DOHH2 (cell line): Measurements from ENCODE around the gene CYRIA.

Experiments used
- H3F3A ChIP-seq: fragments of 200-600 bp; sonication (generic), shearing (Covaris generic); 2 replicates; pipeline ENCODE4 v1.6.0; 2016; ENCODE audit warnings: antibody characterized with exemption, mild to moderate bottlenecking; ENCODE audit not compliant: control insufficient read depth, insufficient read depth
- H3K27ac ChIP-seq: fragments of 200-600 bp; sonication (generic); 2 replicates; pipeline ENCODE4 v1.5.1; 2014; ENCODE audit warnings: low read depth, mild to moderate bottlenecking, low read length, moderate library complexity
- H3K27me3 ChIP-seq: fragments of 200-600 bp; sonication (generic); 2 replicates; pipeline ENCODE4 v1.6.1; 2014; ENCODE audit warnings: mild to moderate bottlenecking, low read length, mixed read lengths; ENCODE audit not compliant: control insufficient read depth
- H3K36me3 ChIP-seq: fragments of 200-600 bp; sonication (generic); 2 replicates; pipeline ENCODE4 v1.6.1; 2014; ENCODE audit warnings: mild to moderate bottlenecking, low read length, moderate library complexity, mixed read lengths; ENCODE audit not compliant: control insufficient read depth
- H3K4me1 ChIP-seq: fragments of 200-600 bp; sonication (generic); 2 replicates; pipeline ENCODE4 v1.6.1; 2014; ENCODE audit warnings: mild to moderate bottlenecking, low read length, mixed read lengths; ENCODE audit not compliant: control insufficient read depth
- H3K4me2 ChIP-seq: fragments of 200-600 bp; sonication (generic); 2 replicates; pipeline ENCODE4 v1.6.0; 2014; ENCODE audit warnings: mild to moderate bottlenecking, low read length, moderate library complexity
- H3K4me3 ChIP-seq: fragments of 200-600 bp; sonication (generic); 2 replicates; pipeline ENCODE4 v1.5.1; 2014; ENCODE audit warnings: mild to moderate bottlenecking, low read length, mixed read lengths
- H3K79me2 ChIP-seq: fragments of 200-600 bp; sonication (generic); 2 replicates; pipeline ENCODE4 v1.6.1; 2014; ENCODE audit warnings: mild to moderate bottlenecking, low read length, mixed read lengths; ENCODE audit not compliant: control insufficient read depth
- H3K9me2 ChIP-seq: fragments of 200-600 bp; sonication (generic); replicated peaks from 2 replicates; pipeline ENCODE4 v1.6.1; 2014; ENCODE audit warnings: mild to moderate bottlenecking, low read length, mixed read lengths; ENCODE audit not compliant: control insufficient read depth
- H3K9me3 ChIP-seq: fragments of 200-600 bp; sonication (generic); 2 replicates; pipeline ENCODE4 v1.6.1; 2014; ENCODE audit warnings: antibody characterized with exemption, low read length, mixed read lengths; ENCODE audit not compliant: control insufficient read depth, insufficient read depth
- H4K20me1 ChIP-seq: fragments of 200-600 bp; sonication (generic); 2 replicates; pipeline ENCODE4 v1.6.0; 2014; ENCODE audit warnings: low read depth, mild to moderate bottlenecking, antibody characterized with exemption, low read length, moderate library complexity; ENCODE audit not compliant: control insufficient read depth, insufficient read depth
- CTCF ChIP-seq: fragments of 200-600 bp; sonication (generic); IDR thresholded peaks from one replicate; pipeline ENCODE4 v1.5.1; 2014; ENCODE audit warnings: antibody characterized with exemption, mild to moderate bottlenecking, low read depth, low read length; ENCODE audit not compliant: poor library complexity, severe bottlenecking
- EZH2phosphoT487 ChIP-seq: fragments of 200-600 bp; sonication (generic); IDR thresholded peaks from 2 replicates; pipeline ENCODE4 v1.6.1; 2017; ENCODE audit warnings: borderline replicate concordance, mild to moderate bottlenecking, antibody characterized with exemption, low read length, moderate library complexity, mixed read lengths

CYRIA gene

GRCh38 chr2:16641509-16641908 is 24.1 kb downstream of the CYRIA start:
- H3K4me1 ChIP-seq: peaks cover 64% of the 10 kb centered on the region

GRCh38 chr2:16640867-16641266 is 24.8 kb downstream of the CYRIA start:
- TF ChIP-seq EZH2phosphoT487 (no peak), CTCF (no peak)
- Histone ChIP-seq H3K27me3 (no peaks in the 10 kb centered on the region), H3K4me2 (peak overlapping the region; percentile 1; the same call in 1 of the 2 replicates), H3K27ac (no peak overlapping the region), H3F3A (peaks cover 3% of the 10 kb centered on the region; the same call in 1 of the 2 replicates), H4K20me1 (no peaks in the 10 kb centered on the region), H3K79me2 (peaks cover 15% of the 10 kb centered on the region), H3K9me2 (no peaks in the 10 kb centered on the region), H3K9me3 (no peaks in the 10 kb centered on the region), H3K36me3 (peaks cover 18% of the 10 kb centered on the region), H3K4me3 (no peak overlapping the region), H3K4me1 (peaks cover 64% of the 10 kb centered on the region)

More at GRCh38 chr2:16641509-16641908, 24.1 kb downstream of the CYRIA start:
- Histone ChIP-seq H3K9me3 (no peaks in the 10 kb centered on the region), H4K20me1 (no peaks in the 10 kb centered on the region), H3K9me2 (no peaks in the 10 kb centered on the region), H3K27me3 (no peaks in the 10 kb centered on the region), H3K27ac (no peak overlapping the region), H3K36me3 (peaks cover 18% of the 10 kb centered on the region), H3F3A (peaks cover 3% of the 10 kb centered on the region; the same call in 1 of the 2 replicates), H3K4me3 (no peak overlapping the region), H3K4me2 (no peak overlapping the region), H3K79me2 (peaks cover 14% of the 10 kb centered on the region)
- no peak for TF ChIP-seq EZH2phosphoT487
- no peak for TF ChIP-seq CTCF

GRCh38 chr2:16640001-16640700 is 25.5 kb downstream of the CYRIA start:
- Histone ChIP-seq H3K4me3 (no peak overlapping the region), H3K9me2 (no peaks in the 10 kb centered on the region), H3K27me3 (no peaks in the 10 kb centered on the region), H3K27ac (peak overlapping the region; percentile 69; the same call in 1 of the 2 replicates), H3F3A (peaks cover 3% of the 10 kb centered on the region; the same call in 1 of the 2 replicates), H3K9me3 (no peaks in the 10 kb centered on the region), H3K4me2 (peak overlapping the region; percentile 1), H3K4me1 (peaks cover 71% of the 10 kb centered on the region), H3K36me3 (peaks cover 18% of the 10 kb centered on the region), H3K79me2 (peaks cover 15% of the 10 kb centered on the region), H4K20me1 (no peaks in the 10 kb centered on the region)
- TF ChIP-seq EZH2phosphoT487: no peak
- no peak for TF ChIP-seq CTCF
